Chondrocyte (in vitro differentiated cells): ENCODE results near the gene ABAT. TPM values are rescaled to one million over a fixed set of nuclear protein-coding genes. Genes with fewer than 3 reads are reported as not detected.

Experiments
- DNase-seq: peaks from one replicate; pipeline ENCODE4 v3.0.0; 2021; ENCODE audit warnings: mixed read lengths, low spot score
- H3K27ac Mint-ChIP-seq: one replicate; pipeline ENCODE4 v1.8.0; 2021; ENCODE audit warnings: mild to moderate bottlenecking, moderate library complexity, mixed read lengths; ENCODE audit not compliant: unreplicated experiment
- H3K27me3 Mint-ChIP-seq: 2 replicates; pipeline ENCODE4 v1.8.0; 2021; ENCODE audit warnings: low read depth, mixed read lengths
- H3K36me3 Mint-ChIP-seq: 2 replicates; pipeline ENCODE4 v1.8.0; 2021; ENCODE audit warnings: low read depth, mixed read lengths
- H3K4me1 Mint-ChIP-seq: 2 replicates; pipeline ENCODE4 v1.8.0; 2021; ENCODE audit warnings: low read depth, mild to moderate bottlenecking, mixed read lengths
- H3K4me3 Mint-ChIP-seq: one replicate; pipeline ENCODE4 v1.8.0; 2021; ENCODE audit warnings: mild to moderate bottlenecking, moderate library complexity, mixed read lengths; ENCODE audit not compliant: unreplicated experiment
- H3K9me3 Mint-ChIP-seq: 2 replicates; pipeline ENCODE4 v1.8.0; 2021; ENCODE audit warnings: low read depth, mixed read lengths
- CTCF ChIP-seq: fragments of 200-600 bp; sonication (generic); IDR thresholded peaks from 2 replicates; pipeline ENCODE4 v1.5.0; 2021; ENCODE audit warnings: antibody characterized with exemption, mild to moderate bottlenecking, moderate library complexity
- total RNA-seq: library from RNA; stranded (reverse); gene quantifications from 3 replicates; pipeline ENCODE4 v1.2.1, GENCODE V29; 2021

ABAT gene
- total RNA-seq, 1 donor from 2014 or later, result 2.1 TPM

- Mint-ChIP-seq H3K36me3 (no peaks in the 10 kb centered on the region), H3K4me3 (no peak overlapping the region), H3K9me3 (no peaks in the 10 kb centered on the region), H3K27ac (no peak overlapping the region), H3K27me3 (no peaks in the 10 kb centered on the region), H3K4me1 (no peaks in the 10 kb centered on the region)
- no peak for TF ChIP-seq CTCF
- no peak for DNase-seq
Measured at GRCh38 chr16:8788578-8789172, 114.3 kb downstream of the ABAT start.

- Mint-ChIP-seq H3K9me3 (no peaks in the 10 kb centered on the region), H3K27ac (no peak overlapping the region), H3K4me1 (peaks cover 37% of the 10 kb centered on the region), H3K36me3 (peaks cover 2% of the 10 kb centered on the region), H3K4me3 (no peak overlapping the region), H3K27me3 (no peaks in the 10 kb centered on the region)
- DNase-seq, result no peak
- no peak for TF ChIP-seq CTCF
Measured at GRCh38 chr16:8795091-8795490, 120.7 kb downstream of the ABAT start.

- H3K9me3 Mint-ChIP-seq, result no peaks in the 10 kb centered on the region
- no peak for DNase-seq
- peaks cover 2% of the 10 kb centered on the region for H3K36me3 Mint-ChIP-seq
- H3K4me3 Mint-ChIP-seq, result no peak overlapping the region
- H3K27me3 Mint-ChIP-seq, result no peaks in the 10 kb centered on the region
- TF ChIP-seq CTCF, result no peak
- H3K27ac Mint-ChIP-seq, result no peak overlapping the region
- H3K4me1 Mint-ChIP-seq, result peaks cover 39% of the 10 kb centered on the region
Measured at GRCh38 chr16:8795818-8796217, 121.4 kb downstream of the ABAT start.

GRCh38 chr16:8796469-8797363 lies 122.3 kb downstream of the ABAT start:
- Mint-ChIP-seq H3K27ac (peak overlapping the region; percentile 93), H3K27me3 (no peaks in the 10 kb centered on the region), H3K9me3 (no peaks in the 10 kb centered on the region), H3K36me3 (peaks cover 2% of the 10 kb centered on the region), H3K4me1 (peaks cover 44% of the 10 kb centered on the region), H3K4me3 (peak overlapping the region; percentile 95)
- no peak for DNase-seq
- peak; percentile 32 for TF ChIP-seq CTCF

GRCh38 chr16:8797364-8798173 lies 123.2 kb downstream of the ABAT start, which contains the start of the genes PMM2 and TMEM186:
Gene PMM2, plus strand, starts transcription at chr16:8797839. Its CDS starts 44 bp downstream, at chr16:8797883.
Gene TMEM186, minus strand, starts transcription at chr16:8797639. Its CDS starts 25 bp downstream, at chr16:8797614.
- Mint-ChIP-seq H3K27me3 (no peaks in the 10 kb centered on the region), H3K4me3 (peak within 1 kb of the TSS; percentile 95), H3K9me3 (no peaks in the 10 kb centered on the region), H3K36me3 (peaks cover 8% of the 10 kb centered on the region), H3K27ac (peak within 1 kb of the TSS; percentile 93), H3K4me1 (peaks cover 44% of the 10 kb centered on the region)
- peak; percentile 99 for DNase-seq
- TF ChIP-seq CTCF, result no peak
